GM19463 (cell line): Measurements from ENCODE around the gene NDUFA11.
"Not testable (repeated sequence)": the region's sequence is repeated elsewhere in the genome, so short reads cannot be mapped to it uniquely, and the experiment has no call there.

Experiments
- ATAC-seq: cut with Tn5 transposase; IDR thresholded peaks from one replicate; pipeline ENCODE4 v1.9.1; 2021; ENCODE audit warnings: mild to moderate bottlenecking, moderate library complexity; ENCODE audit not compliant: unreplicated experiment

NDUFA11 gene

DNA sequence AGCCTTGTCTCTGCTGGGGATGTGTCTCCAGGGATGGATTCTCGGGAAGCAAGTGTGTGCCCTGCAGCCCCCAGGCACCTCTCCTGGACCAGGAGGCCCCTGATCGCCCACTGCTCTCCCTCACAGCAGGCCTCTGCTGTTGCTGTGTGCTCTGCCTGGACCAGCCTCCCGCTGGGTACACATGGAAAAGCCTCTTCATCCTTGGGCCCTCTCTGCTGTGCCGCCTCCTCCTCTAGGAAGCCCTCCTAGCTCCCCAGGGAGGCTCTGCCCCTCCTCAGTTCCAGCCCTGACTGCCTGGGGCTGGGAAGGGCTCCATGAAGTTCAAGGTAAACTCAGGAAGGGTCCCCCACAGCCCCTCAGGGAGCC is 12.0 kb downstream of the NDUFA11 start:
- ATAC-seq, result no peak

GRCh38 chr19:5890099-5890498 is 13.5 kb downstream of the NDUFA11 start:
- ATAC-seq, result no peak

- ATAC-seq, result no peak
Measured at GRCh38 chr19:5889288-5889971, 14.2 kb downstream of the NDUFA11 start.

DNA sequence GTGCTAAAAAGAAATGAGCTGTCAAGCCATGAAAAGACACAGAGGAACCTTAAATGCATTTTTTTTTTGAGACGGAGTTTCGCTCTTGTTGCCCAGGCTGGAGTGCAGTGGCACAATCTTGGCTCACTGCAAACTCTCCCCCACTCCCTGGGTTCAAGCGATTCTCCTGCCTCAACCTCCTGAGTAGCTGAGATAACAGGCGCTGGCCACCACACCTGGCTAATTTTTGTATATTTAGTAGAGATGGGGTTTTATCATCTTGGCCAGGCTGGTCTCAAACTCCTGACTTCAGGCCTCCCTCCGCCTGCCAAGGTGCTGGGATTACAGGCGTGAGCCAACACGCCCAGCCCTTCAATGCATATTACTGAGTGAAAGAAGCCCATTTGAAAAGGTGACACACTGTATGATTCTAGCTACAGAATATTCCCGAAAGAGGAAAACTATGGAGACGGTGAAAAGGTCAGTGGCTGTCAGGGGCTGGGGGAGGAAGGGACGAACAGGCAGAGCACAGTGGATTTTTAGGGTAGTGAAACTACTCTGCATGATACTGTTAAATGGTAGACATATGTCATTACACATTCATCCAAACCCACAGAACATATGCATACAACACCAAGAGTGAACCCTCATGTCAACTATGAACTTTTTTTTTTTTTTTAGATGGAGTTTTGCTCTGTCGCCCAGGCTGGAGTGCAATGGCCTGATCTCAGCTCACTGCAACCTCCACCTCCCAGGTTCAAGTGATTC is 19.4 kb downstream of the NDUFA11 start:
- ATAC-seq, result not testable (repeated sequence)

GRCh38 chr19:5883157-5883873 is 20.3 kb downstream of the NDUFA11 start:
- ATAC-seq, result not testable (repeated sequence)

DNA sequence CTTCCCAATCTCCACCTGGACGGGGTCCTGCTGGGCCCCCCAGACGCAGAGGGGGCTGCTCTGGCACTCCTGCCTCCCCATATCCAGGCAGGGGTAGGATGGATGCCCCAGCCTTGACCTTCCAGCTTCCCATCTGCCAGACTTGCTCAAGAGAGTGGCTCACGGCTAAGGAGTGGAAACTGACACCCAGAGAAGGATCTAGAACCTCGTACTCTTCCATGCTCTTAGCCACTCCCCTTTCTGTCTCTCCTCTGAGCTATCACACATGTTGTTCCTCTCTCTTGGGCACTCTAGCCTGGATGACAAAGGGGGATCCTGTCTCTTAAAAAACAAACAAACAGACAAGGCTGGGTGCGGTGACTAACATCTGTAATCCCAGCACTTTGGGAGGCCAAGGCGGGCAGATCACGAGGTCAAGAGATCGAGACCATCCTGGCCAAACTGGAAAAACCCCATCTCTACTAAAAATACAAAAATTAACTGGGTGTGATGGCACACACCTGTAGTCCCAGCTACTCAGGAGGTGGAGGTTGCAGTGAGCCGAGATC is 21.1 kb downstream of the NDUFA11 start:
- ATAC-seq, result no peak

DNA sequence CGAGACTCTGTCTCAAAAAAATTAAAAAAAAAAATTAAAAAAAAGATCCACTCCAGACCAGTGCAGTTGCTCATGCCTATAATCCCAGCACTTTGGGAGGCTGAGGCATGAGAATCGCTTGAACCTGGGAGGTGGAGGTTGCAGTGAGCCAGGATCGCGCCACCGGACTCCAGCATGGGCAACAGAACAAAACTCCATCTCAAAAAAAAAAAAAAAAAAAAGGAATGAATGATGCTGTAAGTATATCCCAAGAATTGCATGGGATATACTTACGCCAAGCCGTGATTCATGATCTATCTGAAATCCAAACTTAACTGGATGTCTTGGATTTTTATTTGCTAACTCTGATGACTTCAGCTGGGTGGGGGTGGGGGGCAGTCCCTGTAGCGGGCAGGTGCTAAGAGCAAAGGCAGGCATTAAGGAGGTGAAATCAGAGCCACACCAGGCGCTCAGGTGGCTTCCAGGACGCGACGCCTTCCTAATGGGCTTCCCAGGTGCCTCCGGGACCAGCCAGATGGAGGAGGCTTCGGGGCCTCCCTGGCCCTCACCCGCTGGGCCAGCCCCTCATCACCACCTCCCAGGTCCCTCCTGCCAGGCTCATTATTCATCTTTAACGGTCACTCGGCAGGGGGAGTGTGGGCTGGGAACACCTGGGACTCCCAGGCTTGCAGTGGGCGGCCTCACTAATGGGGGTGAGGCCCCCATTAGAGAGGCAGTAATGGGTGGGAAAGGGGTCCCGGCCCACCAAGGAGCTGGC is 21.9 kb downstream of the NDUFA11 start:
- no peak for ATAC-seq

GRCh38 chr19:5880604-5881078 is 22.9 kb downstream of the NDUFA11 start:
- no peak for ATAC-seq

DNA sequence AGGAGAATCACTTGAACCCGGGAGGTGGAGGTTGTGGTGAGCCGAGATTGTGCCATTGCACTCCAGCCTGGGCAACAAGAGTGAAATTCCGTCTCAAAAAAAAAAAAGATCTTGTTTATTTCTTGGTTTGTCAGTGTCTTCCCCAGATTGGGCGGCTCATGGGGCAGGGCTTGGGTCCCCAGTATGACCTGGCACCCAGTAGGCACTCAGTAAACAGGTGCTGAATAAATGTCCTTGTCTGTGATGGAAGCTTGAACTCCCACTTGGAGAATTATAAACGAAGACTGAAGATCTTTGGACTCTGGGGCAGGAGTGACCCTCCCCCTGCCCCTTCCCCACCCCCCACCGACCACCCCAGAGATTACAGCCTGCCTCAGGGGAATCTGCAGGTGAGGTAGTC is 23.4 kb downstream of the NDUFA11 start:
- no peak for ATAC-seq

DNA sequence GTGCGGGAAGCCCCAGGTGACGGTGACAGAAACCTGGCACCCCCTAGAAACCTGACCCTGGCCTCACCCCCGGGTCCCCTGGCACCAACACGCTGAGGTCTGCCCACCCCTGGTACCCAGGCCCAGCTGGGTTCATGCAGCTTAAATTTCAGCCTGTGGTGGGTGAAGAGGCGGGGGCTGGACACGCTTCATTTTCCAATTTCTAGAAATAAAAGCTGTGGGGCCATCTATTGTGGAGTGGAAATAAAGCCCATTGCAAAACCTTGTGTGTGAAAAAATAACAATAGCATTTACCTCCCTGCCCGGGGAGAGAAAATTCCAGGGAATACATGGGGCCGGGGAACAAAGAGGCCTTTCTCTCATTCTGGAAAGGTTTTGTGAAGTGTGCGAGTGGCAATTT is 25.7 kb downstream of the NDUFA11 start:
- no peak for ATAC-seq

DNA sequence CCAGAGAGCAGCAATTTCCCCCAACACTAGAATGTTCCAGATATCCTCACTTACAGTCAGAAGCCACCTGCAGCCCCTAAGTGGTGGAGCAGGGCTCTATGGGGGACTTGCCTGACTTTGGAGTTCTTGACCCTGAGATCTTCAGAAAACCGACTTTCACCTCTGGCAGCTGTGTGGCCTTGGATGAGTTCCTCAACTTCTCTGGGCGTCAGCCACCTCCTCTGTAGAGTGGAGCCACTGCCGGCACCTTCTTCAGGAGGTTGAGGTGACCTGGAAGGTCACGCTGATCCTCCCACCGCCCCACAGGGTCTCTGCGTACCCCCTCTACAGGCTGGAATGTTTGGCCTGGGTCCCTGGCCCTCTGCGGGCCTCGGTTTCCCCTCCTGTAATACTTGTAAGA is 26.2 kb downstream of the NDUFA11 start:
- ATAC-seq, result no peak

DNA sequence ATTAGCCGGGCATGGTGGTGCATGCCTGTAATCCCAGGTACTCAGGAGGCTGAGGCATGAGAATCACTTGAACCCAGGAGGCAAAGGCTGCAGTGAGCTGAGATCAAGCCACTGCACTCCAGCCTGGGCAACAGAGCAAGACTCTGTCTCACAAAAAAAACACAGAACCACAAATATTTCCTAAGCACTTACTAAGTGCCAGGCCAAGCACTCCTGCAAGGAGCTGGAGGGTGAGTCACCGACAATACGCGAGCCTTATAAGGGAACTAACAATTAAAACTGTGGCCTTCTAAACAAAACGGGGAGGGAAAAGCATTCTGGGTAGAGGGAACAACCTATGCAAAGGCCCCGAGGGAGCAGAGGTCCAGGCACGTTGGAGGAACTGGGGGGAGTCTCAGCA is 29.1 kb downstream of the NDUFA11 start:
- ATAC-seq, result not testable (repeated sequence)

- ATAC-seq, result no peak
Measured at GRCh38 chr19:5873617-5874199, 29.9 kb downstream of the NDUFA11 start.

DNA sequence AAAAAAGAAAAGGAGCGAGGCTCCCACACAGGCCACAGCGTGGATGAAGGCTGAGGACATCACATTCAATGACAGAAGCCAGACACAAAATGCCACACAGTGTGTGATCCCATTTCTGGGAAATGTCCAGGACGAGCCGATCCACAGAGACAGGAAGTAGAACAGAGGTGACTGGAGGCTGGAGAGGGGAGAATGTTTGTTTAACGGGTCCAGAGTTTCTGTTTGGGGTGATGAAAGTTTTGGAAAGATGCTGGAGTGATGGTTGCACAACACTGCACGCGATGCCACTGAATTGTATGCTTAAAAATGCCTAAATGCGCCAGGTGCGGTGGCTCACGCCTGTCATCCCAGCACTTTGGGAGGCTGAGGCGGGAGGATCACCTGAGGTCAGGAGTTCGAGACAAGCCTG is 32.6 kb downstream of the NDUFA11 start:
- ATAC-seq, result no peak

DNA sequence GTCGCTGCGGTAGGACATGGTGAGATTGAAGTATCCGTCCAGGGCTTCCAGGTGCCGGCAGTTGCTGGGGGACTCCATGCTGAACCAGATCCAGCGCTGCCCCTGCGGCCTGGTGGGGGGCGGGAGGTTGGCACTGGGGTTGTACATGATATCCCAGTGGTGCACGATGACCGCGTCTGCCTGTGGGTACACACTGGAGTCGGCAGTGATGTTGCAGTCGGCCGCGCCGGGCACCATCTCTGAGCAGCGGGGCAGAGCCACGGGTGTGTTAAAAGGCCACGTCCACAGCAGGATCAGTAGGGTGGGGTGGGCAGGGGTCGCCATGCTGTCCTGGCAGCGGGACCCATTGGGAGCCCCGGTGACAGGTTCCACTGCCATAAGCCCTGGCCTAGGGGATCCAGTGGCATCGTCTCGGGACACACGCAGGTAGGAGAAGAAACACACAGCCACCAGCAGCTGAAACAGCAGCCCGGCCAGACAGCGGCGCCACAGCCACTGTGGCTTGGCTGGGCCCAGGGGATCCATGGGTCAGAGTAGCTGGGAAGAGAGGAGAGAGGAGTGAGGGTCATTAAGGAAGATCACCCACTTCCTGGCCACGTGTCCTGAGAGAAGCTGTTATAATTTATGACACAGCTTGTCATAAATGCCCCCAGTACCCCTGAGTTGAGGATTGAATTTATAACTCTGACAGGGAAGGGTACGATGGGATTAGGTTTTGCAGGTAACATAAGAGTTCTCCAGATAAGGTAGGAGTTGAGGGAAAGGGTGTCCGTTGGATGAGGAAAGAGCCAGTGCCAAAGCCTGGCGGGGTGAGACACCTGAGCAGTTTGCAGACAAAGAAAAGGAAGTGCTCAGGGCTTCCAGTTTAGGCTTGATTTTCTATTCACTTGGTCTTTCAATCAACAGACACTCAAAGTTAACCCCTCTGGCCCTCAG is 36.1 kb downstream of the NDUFA11 start:
- no peak for ATAC-seq

DNA sequence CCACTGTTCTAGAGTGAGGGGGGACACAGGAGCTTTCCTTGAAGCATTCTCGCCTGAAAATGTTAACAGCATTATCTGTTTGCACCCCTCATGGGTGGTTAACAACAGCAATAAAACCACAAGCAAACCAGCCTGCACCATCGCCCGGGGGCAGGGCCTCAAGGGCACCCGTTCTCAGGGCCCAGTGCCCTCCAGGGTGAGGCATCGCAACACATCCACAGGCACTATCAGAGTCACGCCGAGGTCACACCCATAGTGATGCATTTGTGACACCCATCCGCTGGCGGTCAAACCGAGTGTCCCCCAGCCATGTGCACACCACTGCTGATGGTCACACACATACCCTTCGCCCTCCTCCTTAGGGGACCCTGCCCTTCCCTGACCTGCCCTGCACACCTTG is 37.8 kb downstream of the NDUFA11 start:
- no peak for ATAC-seq

GRCh38 chr19:5864725-5865486 is 38.7 kb downstream of the NDUFA11 start:
- no peak for ATAC-seq

GRCh38 chr19:5864013-5864720 is 39.4 kb downstream of the NDUFA11 start:
- ATAC-seq, result no peak
